Thoracic aorta (tissue), 2 donors: ENCODE data around the gene SLCO4A1. TPM values are rescaled to one million over a fixed set of nuclear protein-coding genes. Genes with fewer than 3 reads are reported as not detected.
A peak's percentile ranks its signal among the peaks of the same experiment; 100 is the strongest.

Experiments used
- ATAC-seq: fragments of 150-250 bp; one replicate; pipeline ENCODE4 v1.8.0; 2017; ENCODE audit warnings: low read depth; ENCODE audit not compliant: insufficient number of reproducible peaks, low FRiP score
- DNase-seq: peaks from one replicate; pipeline ENCODE4 v3.0.0-alpha.2; 2020; ENCODE audit warnings: low spot score
- H3K27ac ChIP-seq, 2 donors: fragments of 200-600 bp; sonication (generic); 1 replicate in 1 of 2; 2 replicates in 1 of 2; pipeline ENCODE4 v1.5.1; 2016; ENCODE audit warnings: mild to moderate bottlenecking in 2 of 2, moderate library complexity in 2 of 2
- H3K27me3 ChIP-seq: fragments of 200-600 bp; sonication (generic); replicated peaks from 2 replicates; pipeline ENCODE4 v1.6.0; 2016; ENCODE audit warnings: mild to moderate bottlenecking; ENCODE audit not compliant: insufficient read depth
- H3K36me3 ChIP-seq: fragments of 200-600 bp; sonication (generic); one replicate; pipeline ENCODE4 v1.5.1; 2016
- H3K4me1 ChIP-seq, 2 donors: fragments of 200-600 bp; sonication (generic); 1 replicate in 1 of 2; 2 replicates in 1 of 2; pipeline versions ENCODE4 v1.5.1 to v1.6.0; 2016; ENCODE audit warnings: low read depth in 2 of 2, mild to moderate bottlenecking in 1 of 2; ENCODE audit not compliant: control insufficient read depth in 1 of 2
- H3K4me3 ChIP-seq: fragments of 200-600 bp; sonication (generic); 2 replicates; pipeline ENCODE4 v1.5.1; 2016; ENCODE audit warnings: mild to moderate bottlenecking
- H3K9me3 ChIP-seq: fragments of 200-600 bp; sonication (generic); 2 replicates; pipeline ENCODE4 v1.5.1; 2016
- CTCF ChIP-seq: fragments of 200-600 bp; sonication (generic); IDR thresholded peaks from one replicate; pipeline ENCODE4 v1.5.1; 2019; ENCODE audit warnings: antibody characterized with exemption
- total RNA-seq, 2 donors: library from RNA; depleted of rRNA; stranded (reverse); fragments of >200 nt; gene quantifications; one replicate each; pipeline versions ENCODE4 v1.1.0 to v1.2.3, GENCODE V29; 2016

SLCO4A1 gene
- total RNA-seq, 2 donors from 2014 or later = 22.1 to 26.0 TPM

- no peaks in the 10 kb centered on the region for H3K9me3 ChIP-seq
- H3K4me3 ChIP-seq = peak overlapping the region; percentile 73
- peaks cover 3 to 23% of the 10 kb centered on the region in 2 donors for H3K4me1 ChIP-seq
- no peak overlapping the region for H3K27ac ChIP-seq
- ATAC-seq (no peak), DNase-seq (no peak)
- TF ChIP-seq CTCF = no peak
- no peaks in the 10 kb centered on the region for H3K27me3 ChIP-seq
- no peaks in the 10 kb centered on the region for H3K36me3 ChIP-seq
Observed at GRCh38 chr20:62642666-62643520, 590 bp downstream of the SLCO4A1 start.

- H3K4me3 ChIP-seq = peak overlapping the region; percentile 73
- TF ChIP-seq CTCF = no peak
- no peaks in the 10 kb centered on the region for H3K27me3 ChIP-seq
- ATAC-seq (no peak), DNase-seq (no peak)
- H3K36me3 ChIP-seq = no peaks in the 10 kb centered on the region
- H3K9me3 ChIP-seq = no peaks in the 10 kb centered on the region
- H3K4me1 ChIP-seq = peaks cover 3 to 23% of the 10 kb centered on the region in 2 donors
- no peak overlapping the region for H3K27ac ChIP-seq
Observed at GRCh38 chr20:62643521-62644043, 1.3 kb downstream of the SLCO4A1 start.

GRCh38 chr20:62644044-62644795 lies 1.9 kb downstream of the SLCO4A1 start:
- Histone ChIP-seq H3K27me3 (no peaks in the 10 kb centered on the region), H3K36me3 (no peaks in the 10 kb centered on the region), H3K27ac (no peak overlapping the region), H3K4me3 (peak overlapping the region; percentile 73), H3K4me1 (peaks cover 3 to 23% of the 10 kb centered on the region in 2 donors), H3K9me3 (no peaks in the 10 kb centered on the region)
- no peak for TF ChIP-seq CTCF
- DNase-seq (no peak), ATAC-seq (no peak)

GRCh38 chr20:62644802-62645496 lies 2.6 kb downstream of the SLCO4A1 start:
- Histone ChIP-seq H3K27ac (no peak overlapping the region), H3K9me3 (no peaks in the 10 kb centered on the region), H3K4me3 (no peak overlapping the region), H3K4me1 (peaks cover 3 to 23% of the 10 kb centered on the region in 2 donors), H3K36me3 (no peaks in the 10 kb centered on the region), H3K27me3 (no peaks in the 10 kb centered on the region)
- ATAC-seq (no peak), DNase-seq (no peak)
- no peak for TF ChIP-seq CTCF

- no peaks in the 10 kb centered on the region for H3K36me3 ChIP-seq
- DNase-seq (no peak), ATAC-seq (no peak)
- no peak overlapping the region for H3K27ac ChIP-seq
- peaks cover 3 to 23% of the 10 kb centered on the region in 2 donors for H3K4me1 ChIP-seq
- no peak overlapping the region for H3K4me3 ChIP-seq
- no peaks in the 10 kb centered on the region for H3K27me3 ChIP-seq
- TF ChIP-seq CTCF = no peak
- H3K9me3 ChIP-seq = no peaks in the 10 kb centered on the region
Observed at GRCh38 chr20:62645613-62646012, 3.3 kb downstream of the SLCO4A1 start.
